ENCODE results near the gene HMGN1.
A peak's percentile ranks its signal among the peaks of the same experiment; 100 is the strongest.

The HMGN1 gene

DNA sequence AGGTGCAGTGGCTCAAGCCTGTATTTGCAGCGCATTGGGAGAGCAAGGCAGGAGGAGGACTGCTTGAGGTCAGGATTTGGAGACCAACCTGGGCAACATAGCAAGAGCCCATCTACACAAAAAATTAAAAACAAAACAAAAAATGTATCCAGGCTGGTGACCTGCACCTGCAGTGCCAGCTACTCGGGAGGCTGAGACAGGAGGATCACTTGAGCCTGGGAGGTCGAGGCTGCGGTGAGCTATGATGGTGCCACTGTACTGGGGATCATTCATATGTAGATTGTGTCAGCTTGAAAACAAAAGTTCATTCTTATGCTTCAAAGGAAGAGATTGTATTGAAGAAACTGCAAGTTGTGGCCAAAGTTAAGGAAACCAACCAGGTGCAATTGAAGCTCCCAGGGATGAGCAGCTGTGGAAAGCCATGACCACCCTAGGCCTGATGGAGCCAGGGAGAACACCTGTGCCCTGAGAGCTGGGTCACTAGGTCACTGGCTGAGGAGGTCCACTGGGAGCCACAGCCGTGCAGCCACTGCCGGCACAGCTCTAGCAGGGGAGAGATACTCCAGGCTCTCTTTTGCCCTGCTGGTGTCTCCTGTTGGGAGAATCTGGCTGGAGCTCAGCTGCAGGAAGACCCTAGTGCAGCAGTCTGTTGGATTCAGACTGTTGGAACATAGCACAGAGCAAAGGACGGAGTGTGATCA, 22.1 kb downstream of the HMGN1 start:
- DNase-seq, result no peak

DNA sequence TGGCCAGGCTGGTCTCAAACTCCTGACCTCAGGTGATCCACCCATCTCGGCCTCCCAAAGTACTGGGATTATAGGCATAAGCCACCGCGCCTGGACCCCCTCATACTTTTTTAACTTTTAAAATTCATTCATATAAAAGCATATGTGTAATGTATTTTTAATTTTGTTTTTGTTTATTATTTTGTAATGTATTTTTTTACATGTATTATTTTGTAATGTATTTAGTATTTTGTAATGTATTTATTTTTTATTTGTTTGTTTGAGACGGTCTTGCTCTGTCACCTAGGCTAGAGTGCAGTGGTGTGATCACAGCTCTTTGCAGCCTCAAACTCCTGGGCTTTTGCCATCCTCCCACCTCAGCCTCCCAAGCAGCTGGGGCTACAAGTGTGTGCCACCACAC, 23.4 kb downstream of the HMGN1 start:
- DNase-seq, result no peak

DNA sequence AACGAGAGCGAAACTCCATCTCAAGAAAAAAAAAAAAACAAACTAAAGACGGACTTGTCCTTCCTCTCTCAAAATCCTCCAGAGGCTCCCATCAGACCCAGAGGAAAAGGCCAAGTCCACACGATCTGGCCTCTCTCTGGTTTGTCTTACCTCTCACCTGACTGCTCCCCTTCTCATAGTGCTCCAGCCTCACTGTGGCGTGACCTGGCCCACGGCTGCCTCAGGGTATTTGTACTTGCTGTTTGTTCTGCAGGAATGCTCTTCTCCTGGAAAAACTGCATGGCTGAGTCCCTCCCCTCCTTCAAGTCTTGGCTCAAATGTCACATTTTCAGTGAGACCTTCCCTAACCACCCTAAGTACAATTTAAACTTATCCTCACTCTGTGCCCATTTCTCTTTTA, 27.5 kb downstream of the HMGN1 start:
- no peak for DNase-seq

DNA sequence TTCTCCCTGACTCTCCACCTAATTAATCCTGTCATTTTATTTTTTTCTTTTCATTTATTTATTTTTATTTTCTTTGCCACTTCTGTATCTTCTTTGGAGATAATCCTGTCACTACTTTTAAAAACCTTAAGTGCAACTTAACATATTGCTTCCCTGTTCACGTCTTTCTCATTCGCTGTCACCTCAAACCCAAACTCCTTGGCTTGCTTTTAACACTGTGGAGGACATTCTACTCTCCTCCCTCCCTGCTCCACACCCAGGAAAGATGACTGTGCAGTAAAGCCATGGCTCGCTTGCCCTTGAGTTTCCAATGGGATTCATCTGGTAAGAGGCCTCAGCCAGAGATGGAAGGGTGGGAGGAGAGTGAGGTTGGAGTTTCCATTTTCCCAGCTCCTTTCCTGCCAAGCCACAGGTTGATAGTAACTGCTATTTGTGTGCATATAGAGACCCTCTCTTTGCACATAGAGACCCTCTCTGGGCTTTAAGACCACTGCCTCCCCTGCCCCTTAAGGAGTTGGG, 29.0 kb downstream of the HMGN1 start:
- no peak for DNase-seq

DNA sequence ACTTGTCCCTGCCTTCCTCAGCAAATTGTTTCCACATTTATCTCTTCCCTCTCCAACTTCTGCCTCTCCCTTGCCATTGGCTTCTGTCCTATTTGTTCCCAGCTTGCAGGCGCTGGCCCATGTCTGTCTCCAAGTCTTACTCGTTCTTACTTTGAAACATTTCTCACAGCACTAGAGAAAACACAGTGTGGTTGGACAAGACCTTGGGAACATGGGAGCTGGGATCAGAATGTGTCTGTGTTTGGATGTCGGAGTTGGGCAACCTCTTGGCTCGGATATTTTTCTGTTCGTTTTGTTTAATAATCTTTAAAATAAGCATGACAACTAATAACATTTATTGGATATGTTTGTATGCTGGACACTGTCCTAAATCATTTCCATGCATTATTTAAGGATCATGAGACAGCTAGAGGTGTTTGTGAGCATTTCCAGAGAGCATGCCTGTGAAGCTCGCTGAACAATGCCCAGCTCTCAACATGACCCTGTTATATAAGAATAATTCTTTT, 29.6 kb downstream of the HMGN1 start:
- DNase-seq, result no peak

DNA sequence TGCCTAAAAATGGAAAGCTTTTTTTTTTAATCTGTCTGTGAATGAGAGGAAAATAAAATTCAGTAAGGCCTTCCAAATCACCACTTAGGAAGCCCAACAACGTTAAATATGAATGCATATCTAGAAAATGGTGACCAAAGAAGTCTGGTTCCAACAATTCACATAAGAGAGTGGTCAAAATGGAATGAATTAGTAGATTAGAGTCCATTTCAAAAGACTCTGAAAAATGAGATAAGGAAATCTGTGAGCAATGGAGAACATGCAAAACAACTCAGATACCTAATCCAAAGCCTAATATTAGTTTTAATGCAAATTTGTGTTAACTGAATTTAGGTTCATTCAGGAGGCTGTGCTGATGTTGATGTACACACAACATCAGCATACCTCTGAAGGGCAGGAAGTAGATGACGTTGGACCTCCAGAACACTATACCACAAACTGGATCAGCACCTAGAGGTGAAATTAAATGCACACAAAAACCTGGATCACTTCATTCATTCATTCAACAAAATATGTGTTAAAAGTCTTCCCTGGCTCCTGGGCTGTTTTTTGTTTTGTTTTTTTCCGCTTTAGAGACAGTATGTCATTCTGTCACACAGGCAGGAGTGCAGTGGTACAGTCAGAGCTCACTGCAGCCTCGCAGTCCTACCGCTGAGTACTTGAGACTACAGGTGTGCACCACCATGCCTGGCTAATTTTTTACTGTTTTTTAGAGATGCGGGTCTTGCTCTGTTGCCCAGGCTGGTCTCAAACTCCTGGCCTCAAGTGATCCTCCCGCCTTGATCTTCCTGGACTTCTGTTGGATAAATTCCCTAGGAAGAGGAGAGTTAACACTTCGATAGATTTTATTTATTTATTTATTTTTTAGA, 30.6 kb downstream of the HMGN1 start:
- DNase-seq, result no peak

DNA sequence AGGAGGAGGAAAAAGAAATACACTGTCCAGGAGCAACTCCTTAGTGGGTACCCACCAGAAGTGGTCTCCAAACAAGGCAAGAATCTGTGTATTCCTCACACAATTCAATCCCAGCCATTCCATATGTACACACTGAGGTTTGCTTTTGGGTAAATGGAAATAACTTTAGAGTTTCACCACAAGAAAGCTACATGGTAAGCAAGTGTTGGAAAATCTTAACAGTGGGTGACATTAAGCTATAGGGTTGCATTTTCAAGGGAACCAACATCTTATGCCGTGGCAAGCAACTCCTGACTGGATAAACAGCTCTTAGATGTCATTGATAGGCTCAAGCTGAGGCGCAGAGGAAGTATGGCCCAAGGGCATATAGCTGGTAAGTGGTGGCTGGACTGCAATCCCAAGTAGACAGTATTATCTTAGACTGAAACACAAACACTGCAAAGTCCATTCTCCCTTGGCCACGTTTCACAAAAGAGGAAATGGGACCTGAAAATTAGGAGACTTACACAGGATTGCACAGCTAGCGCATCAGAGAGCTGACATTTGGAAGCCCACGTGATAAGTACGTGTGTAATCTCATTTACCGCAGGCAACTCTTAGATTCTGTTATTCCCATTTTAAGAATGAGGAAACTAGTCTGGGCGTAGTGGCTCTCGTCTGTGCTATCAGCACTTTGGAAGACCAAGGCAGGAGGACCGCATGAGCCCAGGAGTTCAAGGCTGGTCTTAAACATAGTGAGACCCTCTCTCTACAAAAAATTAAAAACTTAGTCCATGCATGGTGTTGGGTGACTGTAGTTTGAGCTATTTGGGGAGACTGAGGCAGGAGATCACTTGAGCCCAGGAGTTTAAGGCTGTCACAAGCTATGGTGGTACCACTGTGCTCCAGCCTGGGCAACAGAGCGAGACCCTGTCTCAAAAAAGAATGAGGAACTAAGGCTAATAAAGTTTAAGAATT, 31.5 kb downstream of the HMGN1 start:
- DNase-seq, result no peak

DNA sequence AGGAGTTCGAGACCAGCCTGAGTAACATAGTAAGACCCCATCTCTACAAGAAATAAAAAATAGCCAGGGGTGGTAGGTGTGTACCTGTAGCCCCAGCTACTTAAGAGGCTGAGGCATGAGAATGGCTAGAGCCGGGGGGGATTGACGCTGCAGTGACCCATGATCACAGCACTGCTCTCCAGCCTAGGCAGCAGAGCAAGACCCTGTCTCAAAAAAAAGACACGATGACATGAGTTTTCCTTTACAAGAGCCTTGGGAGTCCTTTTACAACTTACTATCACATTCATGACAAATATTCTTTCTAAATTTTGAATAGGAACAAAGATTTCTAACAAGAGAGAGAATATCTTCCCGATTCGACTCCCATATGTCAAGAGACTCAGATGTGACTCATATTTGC, 32.2 kb downstream of the HMGN1 start:
- DNase-seq, result no peak

DNA sequence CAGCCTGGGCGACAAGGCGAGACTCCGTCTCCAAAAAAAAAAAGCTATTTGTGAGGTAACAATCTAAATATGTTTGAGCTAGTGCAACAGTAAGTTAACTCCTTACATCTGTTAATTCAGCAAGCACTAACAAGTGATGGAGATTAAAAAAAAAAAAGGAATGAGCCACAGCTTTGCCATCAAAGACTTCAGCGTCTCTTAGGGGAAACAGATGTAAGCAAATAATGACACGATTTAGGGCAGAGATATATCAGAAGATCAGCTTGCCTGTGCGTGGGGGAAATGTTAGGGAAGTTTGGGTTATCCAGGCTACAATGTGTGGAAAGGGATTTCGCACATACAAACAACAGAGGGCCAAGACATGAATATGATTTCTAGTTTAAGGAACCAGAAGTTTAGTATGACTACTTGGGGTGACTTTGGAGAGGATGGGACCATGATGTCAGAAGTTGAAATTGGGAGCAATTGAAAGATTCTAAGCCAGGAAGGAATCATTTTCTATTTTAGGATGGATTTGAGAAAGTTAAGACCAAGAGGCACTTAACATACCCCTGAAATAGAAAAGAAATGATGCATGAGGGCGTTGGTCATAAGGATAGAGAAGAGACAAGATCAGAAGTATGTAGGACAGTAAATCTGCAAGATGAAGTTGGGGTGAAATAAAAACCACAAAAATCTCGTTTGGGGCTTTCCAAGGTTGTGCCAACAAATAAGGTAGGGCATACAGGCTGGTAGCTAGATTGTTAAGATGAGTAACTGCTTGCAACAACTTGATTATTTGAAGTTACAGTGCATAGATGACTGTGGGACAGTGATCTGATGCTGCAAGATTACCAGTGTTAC, 33.1 kb downstream of the HMGN1 start:
- DNase-seq, result no peak

DNA sequence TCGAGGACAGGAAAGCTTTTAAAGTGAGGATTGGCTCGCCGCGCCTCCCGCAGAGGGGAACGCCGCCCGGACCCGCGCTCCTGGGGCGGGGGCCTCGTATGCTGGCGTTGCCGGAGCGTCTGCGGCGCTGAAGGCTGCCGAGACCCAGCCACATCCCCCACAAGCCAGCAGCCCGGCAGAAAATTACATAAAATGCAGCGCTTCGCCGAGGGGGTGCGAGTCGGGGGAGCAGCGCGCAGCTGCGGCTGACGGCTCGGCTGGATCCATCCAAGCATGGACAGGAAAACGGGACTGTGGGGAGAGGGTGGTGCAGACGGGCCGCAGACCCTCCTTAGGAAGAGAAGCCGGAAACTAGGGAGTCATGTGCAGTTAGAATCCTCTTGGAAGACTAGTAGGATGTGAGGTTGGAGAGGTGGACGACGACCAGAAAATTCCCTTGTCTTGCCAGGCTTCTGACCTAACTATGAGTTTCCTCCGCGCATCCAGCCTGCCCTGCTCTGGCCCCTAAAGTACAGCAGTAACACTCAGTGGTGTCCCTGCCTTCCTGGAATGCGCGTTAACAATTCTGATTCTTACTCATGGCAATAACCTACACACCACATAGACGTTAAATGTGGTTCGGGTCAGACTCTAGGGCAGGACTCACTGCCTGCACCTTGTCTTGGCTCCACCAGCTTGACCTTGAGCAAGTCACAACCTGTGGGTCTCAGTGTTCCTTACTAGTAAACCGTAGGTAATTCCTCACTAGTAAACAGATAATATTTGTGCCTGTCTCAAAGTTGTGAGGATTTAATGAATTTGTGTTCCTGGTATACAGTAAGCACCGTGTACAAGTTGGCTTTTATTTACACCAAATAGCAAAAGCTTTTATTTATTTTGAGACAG, 34.5 kb downstream of the HMGN1 start:
- peak in 5 of 6 experiments; percentile 37 to 70 (median 44) for DNase-seq

DNA sequence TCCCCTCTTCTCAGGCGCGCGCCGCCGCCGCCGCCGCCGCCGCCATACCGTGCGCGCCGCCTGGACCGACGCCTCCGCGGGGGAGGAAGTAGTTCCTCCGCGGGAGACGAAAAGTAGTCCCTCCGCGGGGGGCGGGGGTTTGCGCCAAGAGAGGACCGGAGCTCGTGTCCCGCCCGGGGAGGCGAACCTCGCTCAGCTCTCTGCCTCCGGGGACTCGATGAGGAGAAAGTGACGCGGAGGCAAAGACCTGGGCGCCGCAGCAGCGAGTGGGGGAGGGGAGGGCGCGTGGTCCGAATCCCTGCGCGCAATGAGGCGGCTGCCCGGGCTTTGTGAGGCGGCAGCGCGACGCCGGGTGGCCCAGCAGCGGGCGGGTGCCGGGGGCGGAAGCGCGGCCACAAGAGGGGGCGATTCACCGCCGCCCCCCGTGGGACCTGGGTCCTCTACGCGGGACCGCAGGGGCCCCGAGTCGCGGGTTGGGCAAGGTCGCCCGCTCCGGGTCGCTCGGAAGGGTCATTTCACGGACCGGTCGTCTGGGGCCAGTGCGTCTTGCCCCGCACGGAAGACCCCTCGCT, 35.2 kb downstream of the HMGN1 start, which contains the start of gene BRWD1:
BRWD1 (minus strand) TSS at position 62 of the 572 bp plus-strand sequence. CDS start 141 bp downstream, outside the sequence.
- DNase-seq, result peak; percentile 70 to 98 (median 76)

DNA sequence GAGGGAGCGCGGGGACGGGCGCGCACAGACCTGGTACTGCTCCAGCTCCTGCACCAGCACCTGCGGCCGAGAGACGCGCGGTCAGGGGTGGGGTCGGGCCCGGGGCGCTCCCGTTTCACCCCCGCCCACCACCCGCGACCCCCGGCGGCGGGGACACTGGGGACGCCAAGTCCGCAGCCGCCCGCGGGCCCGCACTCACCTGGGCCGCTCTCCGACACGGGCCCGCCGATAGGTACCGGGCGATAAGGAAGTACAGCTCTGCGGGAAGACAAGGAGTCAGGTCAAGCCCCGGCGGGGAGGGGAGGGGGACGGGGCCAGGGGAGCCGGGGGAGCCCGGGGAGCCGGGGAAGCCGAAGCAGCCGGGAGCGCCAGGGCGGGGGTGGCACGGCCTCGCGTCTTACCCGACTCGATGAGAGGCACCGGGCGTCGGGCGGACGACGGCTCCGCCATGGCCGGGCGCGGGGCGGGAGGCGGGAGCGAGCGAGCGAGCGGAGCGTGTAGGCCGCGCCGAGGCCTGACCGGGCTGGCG, 35.8 kb downstream of the HMGN1 start:
- DNase-seq, result peak in 4 of 6 experiments; percentile 31 to 69 (median 40)

DNA sequence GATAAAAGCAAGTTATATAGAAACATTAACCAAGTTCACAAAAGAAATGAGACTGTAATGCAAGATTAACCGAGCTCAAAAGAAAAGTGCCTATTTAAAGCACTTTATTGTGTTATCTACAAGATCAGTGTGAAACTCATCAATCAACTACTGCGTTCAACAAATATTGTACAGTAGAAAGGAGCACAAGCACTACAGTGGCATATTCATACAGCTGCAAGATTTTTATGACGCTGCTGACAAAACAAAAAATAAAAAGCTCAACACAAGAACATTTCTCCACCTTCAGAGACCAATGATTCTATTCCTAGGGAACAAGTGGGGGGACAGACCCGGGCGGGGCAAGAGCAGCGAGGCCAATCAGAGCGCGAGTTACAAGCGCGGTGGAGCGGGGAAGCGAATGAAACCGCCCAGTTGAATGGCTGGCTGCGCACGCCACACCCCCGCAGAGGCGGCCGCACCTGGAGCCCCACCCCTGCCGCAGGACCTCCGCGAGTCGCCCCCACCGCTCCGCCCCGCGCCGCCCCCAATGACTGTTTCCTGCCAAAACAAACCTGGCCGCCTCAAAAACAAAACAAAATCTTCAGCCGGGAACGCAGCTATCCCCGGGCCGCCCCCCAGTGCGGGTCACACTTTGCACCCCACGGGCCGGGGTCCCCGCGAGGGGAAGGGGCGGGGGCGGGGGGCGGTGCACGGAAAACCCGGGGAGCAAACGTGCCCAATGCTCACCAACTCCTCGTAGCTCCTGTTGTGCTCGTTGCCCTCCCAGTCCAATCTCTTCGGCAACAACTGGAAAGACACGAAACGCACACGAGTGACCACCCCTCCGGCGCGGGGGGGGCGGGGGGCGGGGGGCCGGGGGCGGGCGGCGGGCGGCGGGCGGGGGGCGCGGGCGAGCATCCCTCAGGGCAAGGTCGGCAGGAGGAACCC, 36.5 kb downstream of the HMGN1 start:
- DNase-seq, result peak; percentile 92 to 97 (median 95)

DNA sequence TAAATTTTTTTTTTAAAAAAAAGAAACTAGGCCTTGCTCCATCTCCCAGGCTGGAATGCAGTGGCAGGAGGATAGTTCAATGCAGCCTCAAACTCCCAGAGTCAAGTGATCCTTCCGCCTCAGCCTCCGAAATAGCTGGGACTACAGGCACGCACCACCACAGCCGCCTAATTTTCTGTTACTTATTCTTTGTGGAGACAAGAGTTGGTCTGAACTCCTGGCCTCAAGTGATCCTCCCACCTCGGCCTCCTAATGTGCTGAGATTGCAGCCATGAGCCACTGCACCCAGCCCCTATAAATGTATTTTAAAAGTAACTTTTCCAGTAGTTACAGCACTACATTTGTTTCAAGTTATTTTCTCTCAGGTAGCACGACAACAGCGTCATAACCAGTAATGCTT, 37.7 kb downstream of the HMGN1 start:
- DNase-seq, result no peak

DNA sequence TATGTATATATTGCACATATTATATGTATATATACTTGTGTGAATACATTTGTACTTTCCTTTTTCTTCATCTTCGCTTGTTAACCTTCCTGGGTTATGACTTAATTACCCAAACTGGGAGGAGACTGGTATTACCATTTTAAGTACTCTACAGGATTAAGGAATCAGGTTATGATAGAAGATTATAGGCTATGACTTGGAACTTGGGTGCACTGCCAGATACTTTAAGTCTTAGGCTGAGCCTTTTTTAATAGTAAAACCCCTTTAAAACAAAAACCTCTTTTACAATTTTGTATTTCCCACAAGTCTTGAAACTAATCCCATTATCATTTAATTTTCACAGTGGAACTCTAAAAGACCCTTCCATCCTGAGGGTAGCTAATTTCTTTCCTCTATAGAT, 41.4 kb downstream of the HMGN1 start:
- DNase-seq, result no peak

DNA sequence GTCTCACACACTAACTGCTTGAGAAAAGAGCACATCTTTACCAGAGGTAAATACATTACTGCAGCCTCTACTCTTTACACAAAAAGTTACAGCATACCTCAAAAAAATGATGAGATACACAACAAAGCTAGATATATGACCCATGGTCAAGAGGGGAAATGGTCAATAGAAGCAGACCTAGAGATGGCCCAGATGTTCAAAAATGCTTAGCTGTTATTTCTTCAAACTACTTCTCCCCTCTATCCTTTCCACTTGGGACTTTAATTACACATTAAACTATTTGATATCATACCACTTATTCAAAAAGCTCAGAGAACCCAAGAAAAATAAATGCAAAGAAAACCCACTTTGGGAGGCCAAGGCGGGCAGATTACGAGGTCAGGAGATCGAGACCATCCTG, 48.3 kb downstream of the HMGN1 start:
- DNase-seq, result no peak

DNA sequence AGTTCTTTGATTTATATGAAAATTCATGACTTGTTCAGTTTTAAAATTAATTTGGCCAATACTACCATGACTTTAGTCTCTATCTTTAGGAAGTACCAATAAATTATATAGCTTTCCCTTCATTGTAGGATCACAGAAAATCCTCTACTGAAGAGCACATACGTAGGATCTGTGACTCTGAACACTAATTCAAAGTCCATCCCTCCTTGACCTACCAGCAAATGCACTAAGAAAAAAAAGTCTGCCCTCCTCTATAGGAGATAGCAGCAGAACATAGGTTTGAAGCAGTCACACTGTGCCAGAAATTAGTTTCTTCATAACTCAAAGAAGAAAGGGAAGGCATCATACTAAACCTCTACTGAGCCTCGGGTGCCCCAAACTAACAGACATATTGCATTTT, 52.0 kb downstream of the HMGN1 start:
- DNase-seq, result no peak

Data from stimulated activated naive CD4-positive, alpha-beta T cell (primary cell).